ENCODE results near the gene ARPC5. TPM values are rescaled to one million over a fixed set of nuclear protein-coding genes. Genes with fewer than 3 reads are reported as not detected.
"Not testable (repeated sequence)": the region's sequence is repeated elsewhere in the genome, so short reads cannot be mapped to it uniquely, and the experiment has no call there.

The ARPC5 gene
- 85.6 and 144 TPM in 2 replicates for total RNA-seq

- DNase-seq (ENCODE audit: low read depth in 2 of 2) = peak; percentile 99
These were observed at the start of gene ARPC5 for GRCh38 chr1:183635606-183636333. TSS of gene ARPC5 (minus strand) at chr1:183635783. CDS start at chr1:183635659, 124 bp downstream.

GRCh38 chr1:183685112-183685713 is 49.6 kb upstream of the ARPC5 start:
- peak; percentile 69 to 70 for DNase-seq (ENCODE audit: low read depth in 2 of 2)

GRCh38 chr1:183679363-183679762 is 43.8 kb upstream of the ARPC5 start:
- not testable (repeated sequence) for DNase-seq (ENCODE audit: low read depth in 2 of 2)

- no peak for DNase-seq (ENCODE audit: low read depth in 2 of 2)
These were observed 43.2 kb upstream of the ARPC5 start for GRCh38 chr1:183678819-183679218.

- no peak for DNase-seq (ENCODE audit: low read depth in 2 of 2)
These were observed 41.1 kb upstream of the ARPC5 start for GRCh38 chr1:183676586-183677189.

GRCh38 chr1:183675883-183676585 is 40.5 kb upstream of the ARPC5 start:
- DNase-seq (ENCODE audit: low read depth in 2 of 2) = no peak

- DNase-seq (ENCODE audit: low read depth in 2 of 2) = no peak
These were observed 39.8 kb upstream of the ARPC5 start for GRCh38 chr1:183675381-183675780.

- DNase-seq (ENCODE audit: low read depth in 2 of 2) = no peak
These were observed 39.3 kb upstream of the ARPC5 start for GRCh38 chr1:183674886-183675285.

GRCh38 chr1:183674339-183674738 is 38.8 kb upstream of the ARPC5 start:
- peak in 1 of 2 donors; percentile 23 for DNase-seq (ENCODE audit: low read depth in 2 of 2)

- DNase-seq (ENCODE audit: low read depth in 2 of 2) = no peak
These were observed 38.2 kb upstream of the ARPC5 start for GRCh38 chr1:183673605-183674323.

GRCh38 chr1:183670169-183670568 is 34.6 kb upstream of the ARPC5 start:
- no peak for DNase-seq (ENCODE audit: low read depth in 2 of 2)

- DNase-seq (ENCODE audit: low read depth in 2 of 2) = no peak
These were observed 20.8 kb upstream of the ARPC5 start for GRCh38 chr1:183656355-183656754.

- DNase-seq (ENCODE audit: low read depth in 2 of 2) = peak; percentile 84 to 86
These were observed 20.0 kb upstream of the ARPC5 start for GRCh38 chr1:183655562-183656075.

- peak in 1 of 2 donors; percentile 34 for DNase-seq (ENCODE audit: low read depth in 2 of 2)
These were observed 19.1 kb upstream of the ARPC5 start for GRCh38 chr1:183654706-183655105.

- no peak for DNase-seq (ENCODE audit: low read depth in 2 of 2)
These were observed 18.4 kb upstream of the ARPC5 start for GRCh38 chr1:183653876-183654451.

- no peak for DNase-seq (ENCODE audit: low read depth in 2 of 2)
These were observed 17.8 kb upstream of the ARPC5 start for GRCh38 chr1:183653462-183653794.

- DNase-seq (ENCODE audit: low read depth in 2 of 2) = peak; percentile 12 to 37
These were observed 17.2 kb upstream of the ARPC5 start, which contains the start of gene APOBEC4 for GRCh38 chr1:183652547-183653461. TSS of gene APOBEC4 (minus strand) at chr1:183653316. CDS start at chr1:183648781, 4,535 bp downstream.

GRCh38 chr1:183652107-183652506 is 16.5 kb upstream of the ARPC5 start:
- no peak for DNase-seq (ENCODE audit: low read depth in 2 of 2)

GRCh38 chr1:183651612-183652011 is 16.0 kb upstream of the ARPC5 start:
- peak in 1 of 2 donors; percentile 70 for DNase-seq (ENCODE audit: low read depth in 2 of 2)

- no peak for DNase-seq (ENCODE audit: low read depth in 2 of 2)
These were observed 12.5 kb upstream of the ARPC5 start for GRCh38 chr1:183648042-183648441.

All from lung microvascular endothelial cell (primary cell).